Stimulated activated CD4-positive, alpha-beta T cell treated with anti-CD3 and anti-CD28 coated beads, Interleukin-1b, Interleukin-23, amount 100 ng/mL, for 1 hour (primary cell): ENCODE measurements around the gene COL1A2.

Experiments
- DNase-seq, 2 donors: peaks; one replicate each; pipeline ENCODE4 v3.0.0-alpha.2; 2020; ENCODE audit warnings: low read depth in 2 of 2

COL1A2 gene

GRCh38 chr7:94434042-94434441, 39.3 kb downstream of the COL1A2 start:
- DNase-seq, result no peak

GRCh38 chr7:94436018-94436604, 41.4 kb downstream of the COL1A2 start:
- DNase-seq, result peak in 1 of 2 donors; percentile 20

- DNase-seq, result no peak
Measured at GRCh38 chr7:94436700-94437099, 42.0 kb downstream of the COL1A2 start.

- DNase-seq, result no peak
Measured at GRCh38 chr7:94439893-94440381, 45.2 kb downstream of the COL1A2 start.

GRCh38 chr7:94440451-94441039, 45.9 kb downstream of the COL1A2 start:
- DNase-seq, result no peak

- DNase-seq, result no peak
Measured at GRCh38 chr7:94441138-94441537, 46.4 kb downstream of the COL1A2 start.

- no peak for DNase-seq
Measured at GRCh38 chr7:94442639-94443038, 47.9 kb downstream of the COL1A2 start.

- no peak for DNase-seq
Measured at GRCh38 chr7:94444813-94445212, 50.1 kb downstream of the COL1A2 start.

- DNase-seq, result no peak
Measured at GRCh38 chr7:94445696-94446194, 51.0 kb downstream of the COL1A2 start.

GRCh38 chr7:94446308-94446707, 51.6 kb downstream of the COL1A2 start:
- DNase-seq, result no peak

- DNase-seq, result no peak
Measured at GRCh38 chr7:94449151-94449725, 54.5 kb downstream of the COL1A2 start.

- no peak for DNase-seq
Measured at GRCh38 chr7:94450044-94450697, 55.5 kb downstream of the COL1A2 start.

GRCh38 chr7:94451187-94451586, 56.5 kb downstream of the COL1A2 start:
- no peak for DNase-seq

GRCh38 chr7:94452239-94452638, 57.5 kb downstream of the COL1A2 start:
- no peak for DNase-seq

- DNase-seq, result no peak
Measured at GRCh38 chr7:94453898-94454297, 59.2 kb downstream of the COL1A2 start.

GRCh38 chr7:94458041-94458440, 63.3 kb downstream of the COL1A2 start:
- DNase-seq, result no peak

GRCh38 chr7:94466516-94466915, 71.8 kb downstream of the COL1A2 start:
- DNase-seq, result no peak

GRCh38 chr7:94471604-94472003, 76.9 kb downstream of the COL1A2 start:
- no peak for DNase-seq

GRCh38 chr7:94472608-94473007, 77.9 kb downstream of the COL1A2 start:
- DNase-seq, result no peak

- DNase-seq, result no peak
Measured at GRCh38 chr7:94476251-94476840, 81.7 kb downstream of the COL1A2 start.

GRCh38 chr7:94477878-94478277, 83.2 kb downstream of the COL1A2 start:
- no peak for DNase-seq

- DNase-seq, result no peak
Measured at GRCh38 chr7:94478648-94479214, 84.0 kb downstream of the COL1A2 start.
